ENCODE data around the gene XRCC1. TPM values are rescaled to one million over a fixed set of nuclear protein-coding genes. Genes with fewer than 3 reads are reported as not detected.

The XRCC1 gene
- total and polyA plus RNA-seq, 2 of the 8 experiments (the other 6 are each of a cell fraction or from before 2014, with no cell fraction given): 42.5 to 44.4 TPM

GRCh38 chr19:43591904-43592772, 16.8 kb upstream of the XRCC1 start (continued):
- TF ChIP-seq MAX (IDR thresholded peaks at IDR 0.05) (no peak), CTBP2 (IDR thresholded peaks at IDR 0.05; ENCODE audit: borderline replicate concordance, insufficient read depth, insufficient read length, low read length) (no peak), USF2 (IDR thresholded peaks at IDR 0.05; ENCODE audit: low read length) (no peak), NANOG (IDR thresholded peaks at IDR 0.05; ENCODE audit: insufficient read depth, low read depth, low read length, poor library complexity, severe bottlenecking) (no peak), RXRA (IDR thresholded peaks at IDR 0.05; ENCODE audit: insufficient read depth, low read depth, low read length) (no peak)
